Measurements from ENCODE around the gene TMC2.
A peak's percentile ranks its signal among the peaks of the same experiment; 100 is the strongest.

Gene TMC2

DNA sequence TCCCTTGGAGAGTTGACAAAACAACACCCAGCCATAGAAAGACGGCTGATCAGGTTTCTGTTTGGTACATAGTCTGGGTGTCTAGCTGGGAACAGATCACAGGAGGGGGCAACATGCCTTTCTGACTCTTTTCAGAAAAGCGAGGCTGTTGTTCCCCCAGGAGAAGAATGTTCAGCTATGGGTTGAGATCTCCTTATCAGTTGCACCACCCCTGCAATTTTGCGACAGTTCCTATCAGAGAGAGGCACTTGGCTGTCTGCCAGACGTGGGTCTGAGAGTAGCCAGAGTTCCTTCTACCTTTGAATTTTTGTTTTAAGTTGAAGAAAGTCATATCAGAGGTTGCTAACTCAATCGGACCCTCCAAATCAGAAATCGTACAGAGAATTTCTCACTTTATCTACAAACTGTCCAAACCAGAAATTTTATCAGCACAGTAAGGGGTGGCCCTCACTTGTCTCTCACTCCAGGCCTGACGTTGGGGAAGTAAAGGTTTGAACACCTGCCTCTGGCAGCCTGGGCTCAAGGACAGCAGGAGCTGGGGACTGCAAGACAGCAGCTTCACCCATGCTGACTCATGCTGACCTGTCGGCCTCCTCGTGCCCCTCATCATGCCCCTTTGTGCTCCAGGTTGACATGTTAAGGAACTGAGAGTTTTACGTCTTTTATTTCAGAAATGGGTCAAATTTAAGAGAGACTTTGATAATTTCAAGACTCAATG lies 42.3 kb downstream of the TMC2 start:
- no peak for DNase-seq

GRCh38 chr20:2585811-2586210 lies 49.4 kb downstream of the TMC2 start:
- no peak for DNase-seq

DNA sequence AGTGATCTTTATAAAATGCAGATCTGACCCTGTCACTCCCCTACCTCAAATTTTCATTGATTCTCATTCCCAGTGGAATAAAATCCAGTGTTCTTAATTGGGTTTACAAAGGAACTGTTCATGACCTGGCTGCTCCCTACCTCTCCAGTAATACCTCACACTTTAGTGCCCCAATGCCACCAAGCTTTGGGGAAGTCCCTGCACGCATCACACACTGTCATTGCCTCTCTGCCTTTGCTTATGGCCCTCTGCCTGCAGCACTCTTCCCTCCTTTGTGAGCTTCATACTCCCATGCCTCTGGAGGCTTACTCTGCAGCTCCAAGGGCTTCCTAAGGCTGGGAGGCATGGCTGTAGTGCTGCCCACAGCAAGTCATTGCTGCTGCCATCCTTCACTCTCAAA lies 57.4 kb downstream of the TMC2 start:
- DNase-seq = no peak

DNA sequence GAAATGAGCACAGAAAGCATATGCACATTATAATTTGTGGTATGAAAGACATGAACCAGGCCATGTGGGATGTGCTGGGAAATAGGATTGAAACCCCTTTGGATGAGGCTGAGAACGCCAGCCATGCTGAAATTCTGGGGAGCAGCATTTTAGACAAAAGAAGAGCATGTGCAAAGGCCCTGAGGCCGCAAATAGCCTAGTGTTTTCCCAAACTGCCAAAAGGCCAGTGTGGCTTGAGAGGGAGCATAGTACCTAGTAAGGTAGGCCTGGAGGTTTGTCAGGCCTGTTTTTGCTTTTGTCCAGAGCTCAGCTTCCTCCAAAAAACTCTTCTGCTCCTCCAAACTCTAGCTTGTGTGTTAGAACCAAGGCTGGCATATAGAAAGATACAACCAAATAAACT lies 58.7 kb downstream of the TMC2 start:
- DNase-seq = no peak

GRCh38 chr20:2596673-2597279 lies 60.4 kb downstream of the TMC2 start:
- DNase-seq = no peak

DNA sequence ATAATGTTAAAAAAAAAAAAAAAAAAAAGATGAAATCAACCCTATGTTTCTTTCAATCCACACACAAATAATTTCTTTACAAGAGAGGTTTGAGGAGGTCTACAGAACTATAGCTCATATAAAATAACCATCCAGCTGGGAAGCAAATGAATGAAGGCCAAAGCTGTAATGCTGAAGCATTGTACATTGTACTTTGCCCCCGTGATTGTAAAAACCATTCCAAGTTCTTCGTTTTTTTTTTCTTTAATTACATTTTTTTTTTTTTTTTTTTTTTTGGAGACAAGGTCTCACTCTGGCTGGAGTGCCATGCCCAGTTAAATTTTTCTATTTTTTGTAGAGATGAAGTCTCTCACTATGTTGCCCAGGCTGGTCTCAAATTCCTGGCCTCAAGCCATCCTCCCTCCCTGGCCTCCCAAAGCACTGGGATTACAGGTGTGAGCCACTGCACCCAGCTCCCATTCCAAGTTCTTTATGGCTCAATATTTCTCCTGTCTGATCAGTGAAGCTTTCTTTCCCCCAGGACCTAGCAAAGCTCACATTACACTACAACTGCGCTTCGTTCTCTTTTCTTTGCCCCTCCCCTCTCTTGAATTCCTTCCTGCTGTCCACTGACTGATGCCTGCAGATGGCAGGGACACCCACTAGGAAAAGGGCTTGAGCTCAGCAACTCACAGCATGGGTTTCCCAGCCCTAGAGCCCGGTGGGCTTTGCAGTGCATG lies 63.1 kb downstream of the TMC2 start:
- peak; percentile 62 for DNase-seq

- DNase-seq = no peak
Measured at GRCh38 chr20:2602046-2602735, 65.8 kb downstream of the TMC2 start.

- no peak for DNase-seq
Measured at GRCh38 chr20:2602746-2603145, 66.4 kb downstream of the TMC2 start.

GRCh38 chr20:2603816-2604505 lies 67.6 kb downstream of the TMC2 start:
- no peak for DNase-seq

- no peak for DNase-seq
Measured at GRCh38 chr20:2604506-2604835, 68.1 kb downstream of the TMC2 start.

- DNase-seq = no peak
Measured at GRCh38 chr20:2606507-2607006, 70.2 kb downstream of the TMC2 start.

DNA sequence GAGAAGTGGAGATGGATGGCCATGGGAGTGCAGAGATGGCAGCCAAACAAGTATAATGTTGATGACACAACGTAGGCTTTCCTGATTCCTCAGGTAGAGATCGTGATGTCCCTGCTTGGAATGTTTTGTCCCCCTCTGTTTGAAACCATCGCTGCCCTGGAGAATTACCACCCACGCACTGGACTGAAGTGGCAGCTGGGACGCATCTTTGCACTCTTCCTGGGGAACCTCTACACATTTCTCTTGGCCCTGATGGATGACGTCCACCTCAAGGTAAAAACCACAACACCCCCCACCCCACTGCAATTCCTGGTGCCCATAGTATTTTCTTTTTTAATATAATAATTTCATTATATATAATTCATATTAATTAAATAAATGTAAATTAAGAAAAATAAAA lies 74.0 kb downstream of the TMC2 start:
- no peak for DNase-seq

DNA sequence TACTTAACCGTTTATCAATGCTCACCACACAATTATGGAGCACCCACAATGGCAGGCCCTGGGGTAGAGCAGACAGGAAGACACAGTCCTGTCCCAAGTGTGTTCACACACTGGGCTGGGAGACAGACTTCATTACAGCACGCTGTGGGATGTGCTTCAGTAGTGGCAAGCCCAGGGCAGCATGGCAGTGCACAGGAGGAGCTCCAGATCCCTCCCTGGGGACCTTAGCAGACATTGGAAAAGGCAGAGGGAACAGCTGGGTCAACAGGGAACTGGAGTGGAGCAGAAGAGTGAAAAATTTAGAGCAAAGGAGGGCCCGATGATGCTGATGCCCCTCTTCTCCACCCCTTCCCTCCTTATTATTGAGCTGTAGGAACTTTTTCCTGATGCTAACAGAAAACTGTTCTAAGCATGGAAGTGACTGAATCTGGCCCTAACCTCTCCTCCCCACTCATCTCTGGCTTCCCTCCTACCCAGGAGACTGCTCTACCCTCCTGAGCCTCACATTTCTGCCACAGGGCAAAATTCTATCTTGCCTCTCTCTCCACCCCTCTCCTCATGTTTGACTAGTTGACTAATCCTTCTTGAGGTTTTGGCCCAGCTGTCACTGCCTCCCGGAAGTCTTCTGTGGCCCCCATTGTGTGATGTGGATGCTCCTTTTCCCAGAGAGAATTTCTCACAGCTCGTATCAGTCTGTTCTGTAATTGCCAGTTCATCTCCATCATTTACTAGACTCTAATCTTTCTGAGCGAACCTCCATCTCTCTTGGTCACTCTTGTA lies 74.8 kb downstream of the TMC2 start:
- no peak for DNase-seq

DNA sequence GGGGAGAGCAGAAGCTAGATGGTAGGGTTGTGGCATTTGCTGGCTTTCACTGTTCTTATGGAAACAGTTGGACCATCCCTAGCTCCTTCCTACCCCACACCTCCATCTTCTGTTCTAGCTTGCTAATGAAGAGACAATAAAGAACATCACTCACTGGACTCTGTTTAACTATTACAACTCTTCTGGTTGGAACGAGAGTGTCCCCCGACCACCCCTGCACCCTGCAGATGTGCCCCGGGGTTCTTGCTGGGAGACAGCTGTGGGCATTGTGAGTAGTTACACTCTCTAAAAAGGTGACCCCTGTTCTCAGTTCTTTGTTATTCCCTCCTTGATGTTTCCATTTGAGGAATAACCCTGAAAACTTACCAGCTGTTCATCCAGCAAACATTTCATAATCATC lies 75.7 kb downstream of the TMC2 start:
- no peak for DNase-seq

- DNase-seq = peak; percentile 58
Measured at GRCh38 chr20:2616634-2617033, 80.3 kb downstream of the TMC2 start.

- DNase-seq = no peak
Measured at GRCh38 chr20:2617099-2617714, 80.8 kb downstream of the TMC2 start.

DNA sequence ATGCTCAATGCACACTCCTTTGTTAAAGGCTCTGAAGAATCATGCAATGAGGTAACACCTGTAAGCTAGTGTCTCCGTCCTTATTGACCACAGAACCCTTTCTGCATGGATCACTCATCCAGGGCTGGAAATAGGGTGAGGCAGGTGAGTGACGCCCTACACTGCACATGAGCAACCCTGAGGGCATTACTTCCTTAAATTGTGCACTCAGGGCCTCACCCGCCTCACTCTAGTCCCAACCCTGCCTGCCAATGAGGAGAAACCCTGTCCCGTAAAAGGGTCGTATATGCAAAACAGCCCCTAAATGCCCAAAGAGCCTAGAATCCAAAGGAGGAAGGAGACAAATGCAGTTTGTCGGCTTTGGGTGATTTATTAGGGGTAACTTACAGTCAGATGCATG lies 82.4 kb downstream of the TMC2 start:
- peak; percentile 26 for DNase-seq

GRCh38 chr20:2619337-2619736 lies 83.0 kb downstream of the TMC2 start:
- DNase-seq = no peak

GRCh38 chr20:2619961-2620595 lies 83.7 kb downstream of the TMC2 start:
- no peak for DNase-seq

GRCh38 chr20:2624190-2624589 lies 87.8 kb downstream of the TMC2 start:
- DNase-seq = peak; percentile 24

GRCh38 chr20:2625062-2625461 lies 88.7 kb downstream of the TMC2 start:
- DNase-seq = no peak

Data from islet precursor cell (in vitro differentiated cells).